ENCODE results near the gene CAV1. TPM values are rescaled to one million over a fixed set of nuclear protein-coding genes. Genes with fewer than 3 reads are reported as not detected.

Gene CAV1
- total RNA-seq, 1 donor from 2014 or later, result 502 TPM

- Mint-ChIP-seq H3K36me3 (ENCODE audit: unreplicated experiment) (peaks cover 4% of the 10 kb centered on the region), H3K9me3 (ENCODE audit: unreplicated experiment) (peaks cover 5% of the 10 kb centered on the region), H3K4me3 (ENCODE audit: unreplicated experiment) (peak overlapping the region; percentile 95), H3K27ac (ENCODE audit: unreplicated experiment) (peak overlapping the region; percentile 91), H3K27me3 (ENCODE audit: unreplicated experiment) (no peaks in the 10 kb centered on the region), H3K4me1 (ENCODE audit: unreplicated experiment) (peaks cover 41% of the 10 kb centered on the region)
- no peak for DNase-seq (ENCODE audit: extremely low spot score, unreplicated experiment)
- no peak for TF ChIP-seq CTCF (IDR thresholded peaks at IDR 0.05)
Measured at GRCh38 chr7:116500078-116500853, 24.6 kb upstream of the CAV1 start.

- peak overlapping the region; percentile 95 for H3K4me3 Mint-ChIP-seq (ENCODE audit: unreplicated experiment)
- H3K27ac Mint-ChIP-seq (ENCODE audit: unreplicated experiment), result peak overlapping the region; percentile 91
- H3K9me3 Mint-ChIP-seq (ENCODE audit: unreplicated experiment), result peaks cover 5% of the 10 kb centered on the region
- no peaks in the 10 kb centered on the region for H3K27me3 Mint-ChIP-seq (ENCODE audit: unreplicated experiment)
- peaks cover 50% of the 10 kb centered on the region for H3K4me1 Mint-ChIP-seq (ENCODE audit: unreplicated experiment)
- H3K36me3 Mint-ChIP-seq (ENCODE audit: unreplicated experiment), result peaks cover 13% of the 10 kb centered on the region
- TF ChIP-seq CTCF (IDR thresholded peaks at IDR 0.05), result no peak
- DNase-seq (ENCODE audit: extremely low spot score, unreplicated experiment), result no peak
Measured at GRCh38 chr7:116501425-116502167, 23.2 kb upstream of the CAV1 start.

GRCh38 chr7:116502201-116503096, 22.4 kb upstream of the CAV1 start:
- no peak for DNase-seq (ENCODE audit: extremely low spot score, unreplicated experiment)
- Mint-ChIP-seq H3K36me3 (ENCODE audit: unreplicated experiment) (peaks cover 17% of the 10 kb centered on the region), H3K27me3 (ENCODE audit: unreplicated experiment) (no peaks in the 10 kb centered on the region), H3K27ac (ENCODE audit: unreplicated experiment) (peak overlapping the region; percentile 91), H3K4me3 (ENCODE audit: unreplicated experiment) (peak overlapping the region; percentile 95), H3K4me1 (ENCODE audit: unreplicated experiment) (peaks cover 56% of the 10 kb centered on the region), H3K9me3 (ENCODE audit: unreplicated experiment) (no peaks in the 10 kb centered on the region)
- TF ChIP-seq CTCF (IDR thresholded peaks at IDR 0.05), result no peak

GRCh38 chr7:116503835-116504234, 21.0 kb upstream of the CAV1 start:
- H3K4me1 Mint-ChIP-seq (ENCODE audit: unreplicated experiment), result peaks cover 55% of the 10 kb centered on the region
- TF ChIP-seq CTCF (IDR thresholded peaks at IDR 0.05), result no peak
- H3K36me3 Mint-ChIP-seq (ENCODE audit: unreplicated experiment), result peaks cover 19% of the 10 kb centered on the region
- no peak overlapping the region for H3K27ac Mint-ChIP-seq (ENCODE audit: unreplicated experiment)
- no peak overlapping the region for H3K4me3 Mint-ChIP-seq (ENCODE audit: unreplicated experiment)
- no peaks in the 10 kb centered on the region for H3K9me3 Mint-ChIP-seq (ENCODE audit: unreplicated experiment)
- H3K27me3 Mint-ChIP-seq (ENCODE audit: unreplicated experiment), result no peaks in the 10 kb centered on the region
- no peak for DNase-seq (ENCODE audit: extremely low spot score, unreplicated experiment)

Measured in osteocyte (in vitro differentiated cells).